Thyroid gland (tissue), 4 donors: ENCODE data around the gene FAM135A. TPM values are rescaled to one million over a fixed set of nuclear protein-coding genes. Genes with fewer than 3 reads are reported as not detected.

Source experiments
- DNase-seq, 2 donors: peaks; one replicate each; pipeline ENCODE4 v3.0.0-alpha.2; 2019
- H3K27ac ChIP-seq, 3 donors: fragments of 200-600 bp; sonication (generic); 1 replicate in 2 of 3; 2 replicates in 1 of 3; pipeline ENCODE4 v1.5.1; 2016 to 2019; ENCODE audit warnings: mild to moderate bottlenecking in 1 of 3, moderate library complexity in 1 of 3
- H3K27me3 ChIP-seq: fragments of 200-600 bp; sonication (generic); one replicate; pipeline ENCODE4 v1.5.1; 2019
- H3K36me3 ChIP-seq, 2 donors: fragments of 200-600 bp; sonication (generic); one replicate each; pipeline ENCODE4 v1.5.1; 2016 to 2019
- H3K4me1 ChIP-seq, 2 donors: fragments of 200-600 bp; sonication (generic); one replicate each; pipeline ENCODE4 v1.5.1; 2017 to 2019
- H3K4me3 ChIP-seq, 3 donors: fragments of 200-600 bp; sonication (generic); replicated peaks in 1 of 3; 1 replicate in 2 of 3; 2 replicates in 1 of 3; pipeline ENCODE4 v1.5.1; 2016; ENCODE audit warnings: mild to moderate bottlenecking in 1 of 3
- H3K9me3 ChIP-seq: fragments of 200-600 bp; sonication (generic); one replicate; pipeline ENCODE4 v1.5.1; 2017
- CTCF ChIP-seq, 6 experiments: fragments of 200-600 bp in 3 of 6; fragments of 450-650 bp in 3 of 6; sonication (generic) in 3 of 6; IDR thresholded peaks; one replicate each; pipeline ENCODE4 v1.5.1; 2016 to 2019; ENCODE audit warnings: antibody characterized with exemption in 6 of 6, mild to moderate bottlenecking in 2 of 6, inconsistent platforms in 1 of 6, moderate library complexity in 1 of 6
- POLR2A ChIP-seq, 2 donors: fragments of 450-650 bp; IDR thresholded peaks; one replicate each; pipeline ENCODE4 v1.6.1; 2017; ENCODE audit warnings: antibody characterized with exemption in 2 of 2, mild to moderate bottlenecking in 2 of 2, moderate library complexity in 1 of 2
- WGBS, 2 donors: methylation state at CpG; one replicate each; pipeline ENCODE4 v1.1.5; 2017; 5-methylcytosine and 5-hydroxymethylcytosine counted together
- intact Hi-C: fragments of 100-400 bp; cut with DNase I; formaldehyde crosslinking; loops from one replicate; pipeline ENCODE4 v1.15.1; 2023
- total RNA-seq, 4 donors: library from RNA; depleted of rRNA; stranded (reverse); fragments of >200 nt; gene quantifications; one replicate each; pipeline ENCODE4 v1.2.3, GENCODE V29; 2016

The FAM135A gene
- total RNA-seq, 4 donors from 2014 or later, result 17.0 to 42.9 (median 27.3) TPM

DNA sequence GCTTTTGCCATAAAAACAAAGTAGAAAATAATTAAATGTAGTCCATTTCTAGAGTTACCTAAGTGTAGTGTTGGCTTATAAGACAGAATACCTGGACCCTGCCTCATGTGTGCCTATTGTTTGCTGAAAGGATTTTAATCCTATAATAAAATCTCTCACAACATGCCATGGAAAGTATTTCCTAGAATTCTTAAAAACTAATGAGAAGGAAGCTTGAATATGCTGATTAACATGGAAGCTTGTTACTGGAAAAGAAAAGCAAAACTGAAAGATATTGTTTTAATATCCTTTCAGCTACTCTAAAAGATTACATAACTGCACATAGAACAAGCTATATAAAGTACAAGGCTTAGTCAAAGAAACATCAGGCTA, 18.0 kb upstream of the FAM135A start:
- Histone ChIP-seq H3K27me3 (no peaks in the 10 kb centered on the region), H3K27ac (no peak overlapping the region), H3K9me3 (no peaks in the 10 kb centered on the region), H3K36me3 (no peaks in the 10 kb centered on the region), H3K4me1 (no peaks in the 10 kb centered on the region), H3K4me3 (no peak overlapping the region)
- TF ChIP-seq POLR2A (IDR thresholded peaks at IDR 0.05) (no peak), CTCF (IDR thresholded peaks at IDR 0.05) (no peak)
- intact Hi-C loops, result no loop called here
- DNase-seq, result no peak

DNA sequence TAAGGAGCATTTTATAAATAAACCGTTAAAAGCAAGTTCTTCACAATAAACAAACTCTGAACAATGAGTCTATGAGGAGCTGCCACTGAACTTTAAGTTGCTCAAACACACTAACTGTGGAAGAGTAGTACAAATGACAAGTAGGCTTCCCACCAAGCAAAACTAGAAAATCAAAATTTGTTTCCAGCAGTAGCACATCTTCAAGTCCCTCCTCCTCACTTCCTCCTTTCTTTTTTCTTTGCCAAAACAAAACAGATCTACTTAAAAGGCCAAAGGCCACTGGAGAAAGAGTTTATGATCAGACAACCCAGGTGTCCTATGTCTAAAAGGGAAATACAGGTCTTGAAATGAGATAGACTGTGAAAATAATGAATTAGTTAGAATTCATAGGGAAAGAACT, 17.1 kb upstream of the FAM135A start:
- DNase-seq, result no peak
- H3K4me3 ChIP-seq, result no peak overlapping the region
- H3K4me1 ChIP-seq, result no peaks in the 10 kb centered on the region
- WGBS, 2 donors, result 79 to 85% methylated on average over 1 of the region's 1 CpG
- H3K27me3 ChIP-seq, result no peaks in the 10 kb centered on the region
- H3K36me3 ChIP-seq, result no peaks in the 10 kb centered on the region
- intact Hi-C loops, result no loop called here
- no peaks in the 10 kb centered on the region for H3K9me3 ChIP-seq
- no peak overlapping the region for H3K27ac ChIP-seq
- TF ChIP-seq CTCF (IDR thresholded peaks at IDR 0.05) (no peak), POLR2A (IDR thresholded peaks at IDR 0.05) (no peak)

GRCh38 chr6:70396796-70397729, 16.2 kb upstream of the FAM135A start:
- TF ChIP-seq POLR2A (IDR thresholded peaks at IDR 0.05), result no peak
- TF ChIP-seq CTCF (IDR thresholded peaks at IDR 0.05), result no peak
- H3K36me3 ChIP-seq, result no peaks in the 10 kb centered on the region
- WGBS, 2 donors, result 69% methylated on average over 10 of the region's 10 CpGs
- H3K27ac ChIP-seq, result no peak overlapping the region
- no peaks in the 10 kb centered on the region for H3K27me3 ChIP-seq
- no peak for DNase-seq
- intact Hi-C loops, result no loop called here
- H3K4me3 ChIP-seq, result no peak overlapping the region
- H3K4me1 ChIP-seq, result no peaks in the 10 kb centered on the region
- no peaks in the 10 kb centered on the region for H3K9me3 ChIP-seq

DNA sequence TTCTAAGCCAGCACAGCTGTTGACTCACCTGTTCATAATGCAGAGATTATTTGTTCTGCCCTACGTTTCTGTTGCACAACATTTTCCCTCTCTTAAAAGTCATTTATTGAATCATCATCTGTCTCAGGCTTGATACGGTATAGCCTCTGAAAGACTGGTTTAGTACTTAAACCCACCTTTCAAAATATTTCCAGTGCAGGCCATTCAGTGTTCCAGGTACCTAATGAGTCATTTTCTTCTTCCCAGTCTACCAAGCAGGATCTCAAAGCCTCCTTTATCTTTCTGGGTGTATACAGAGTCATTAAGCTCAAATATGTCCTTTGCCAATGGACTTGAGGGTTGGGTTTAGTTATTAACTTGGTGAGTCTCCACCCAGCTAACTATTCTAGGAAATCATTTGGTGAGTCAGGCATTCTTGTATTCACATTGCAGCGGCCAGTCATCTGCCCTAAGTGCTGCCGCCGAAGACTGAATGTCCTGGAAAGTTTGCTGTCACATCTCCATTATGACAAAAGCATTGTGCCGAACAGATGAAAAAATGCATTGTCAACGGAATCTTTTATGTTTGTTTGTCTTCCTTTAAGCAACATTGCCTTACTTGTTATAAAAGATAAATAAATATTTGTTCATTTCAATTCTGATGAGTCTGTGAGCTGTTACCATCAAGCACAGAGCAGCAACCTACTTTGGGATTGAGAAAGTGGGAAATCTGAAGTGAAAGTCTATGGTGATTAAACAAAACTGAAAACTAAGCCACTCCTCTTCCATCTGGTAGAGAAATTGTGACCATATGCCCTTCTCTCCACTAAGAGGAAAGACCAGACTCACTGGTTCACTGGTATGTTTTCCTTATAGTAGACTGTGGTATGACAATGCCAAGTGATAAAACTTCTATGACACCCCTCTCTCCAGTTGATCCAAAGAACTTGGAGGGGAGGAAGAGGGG, 14.3 kb upstream of the FAM135A start:
- TF ChIP-seq CTCF (IDR thresholded peaks at IDR 0.05) (no peak), POLR2A (IDR thresholded peaks at IDR 0.05) (no peak)
- Histone ChIP-seq H3K36me3 (no peaks in the 10 kb centered on the region), H3K4me3 (no peak overlapping the region), H3K4me1 (no peaks in the 10 kb centered on the region), H3K9me3 (no peaks in the 10 kb centered on the region), H3K27me3 (no peaks in the 10 kb centered on the region), H3K27ac (no peak overlapping the region)
- intact Hi-C loops, result no loop called here
- 80 to 83% methylated on average over 7 of the region's 7 CpGs for WGBS, 2 donors
- no peak for DNase-seq
